HUES6 (cell line): ENCODE measurements around the gene ADGRL1.
A peak's percentile ranks its signal among the peaks of the same experiment; 100 is the strongest.
"Not testable (repeated sequence)": the region's sequence is repeated elsewhere in the genome, so short reads cannot be mapped to it uniquely, and the experiment has no call there.

ENCODE experiments used
- H3K27ac ChIP-seq: 2 replicates; pipeline ENCODE4 v1.7.0; 2013; ENCODE audit warnings: low read depth, mild to moderate bottlenecking, low read length, inconsistent platforms
- H3K27me3 ChIP-seq: 2 replicates; pipeline ENCODE4 v1.6.1; 2013; ENCODE audit warnings: low read length; ENCODE audit not compliant: control insufficient read depth, insufficient read depth
- H3K36me3 ChIP-seq: 2 replicates; pipeline ENCODE4 v1.6.1; 2013; ENCODE audit warnings: low read length; ENCODE audit not compliant: control insufficient read depth, insufficient read depth
- H3K4me1 ChIP-seq: 2 replicates; pipeline ENCODE4 v1.6.1; 2013; ENCODE audit warnings: low read length; ENCODE audit not compliant: control insufficient read depth, insufficient read depth
- H3K4me3 ChIP-seq: 2 replicates; pipeline ENCODE4 v1.5.1; 2013; ENCODE audit warnings: low read depth, low read length
- H3K9ac ChIP-seq: one replicate; pipeline ENCODE4 v1.6.1; 2013; ENCODE audit warnings: mild to moderate bottlenecking, low read length
- H3K9me3 ChIP-seq: 2 replicates; pipeline ENCODE4 v1.6.1; 2013; ENCODE audit warnings: low read depth, low read length; ENCODE audit not compliant: control insufficient read depth, insufficient read depth

The ADGRL1 gene

DNA sequence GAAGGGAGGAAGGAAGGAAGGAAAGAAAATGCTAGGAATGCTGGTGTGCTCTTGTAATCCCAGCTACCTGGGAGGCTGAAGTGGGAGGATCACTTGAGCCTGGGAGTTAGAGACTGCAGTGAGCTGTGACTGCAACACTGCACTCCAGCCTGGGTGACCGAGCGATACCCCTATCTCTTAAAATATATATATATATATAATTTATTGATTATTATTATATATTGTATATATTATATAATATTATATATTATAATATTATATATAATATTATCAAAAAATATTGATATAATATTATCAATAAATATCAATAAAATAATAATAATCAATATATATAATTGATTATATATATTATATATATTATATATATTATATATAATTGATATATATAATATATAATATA lies 8.6 kb upstream of the ADGRL1 start:
- Histone ChIP-seq H3K27me3 (peaks cover 5% of the 10 kb centered on the region; the same call in 1 of the 2 replicates), H3K9me3 (no peaks in the 10 kb centered on the region), H3K36me3 (no peaks in the 10 kb centered on the region), H3K9ac (no peak overlapping the region), H3K4me3 (no peak overlapping the region), H3K27ac (no peak overlapping the region), H3K4me1 (peaks cover 7% of the 10 kb centered on the region; the same call in 1 of the 2 replicates)

DNA sequence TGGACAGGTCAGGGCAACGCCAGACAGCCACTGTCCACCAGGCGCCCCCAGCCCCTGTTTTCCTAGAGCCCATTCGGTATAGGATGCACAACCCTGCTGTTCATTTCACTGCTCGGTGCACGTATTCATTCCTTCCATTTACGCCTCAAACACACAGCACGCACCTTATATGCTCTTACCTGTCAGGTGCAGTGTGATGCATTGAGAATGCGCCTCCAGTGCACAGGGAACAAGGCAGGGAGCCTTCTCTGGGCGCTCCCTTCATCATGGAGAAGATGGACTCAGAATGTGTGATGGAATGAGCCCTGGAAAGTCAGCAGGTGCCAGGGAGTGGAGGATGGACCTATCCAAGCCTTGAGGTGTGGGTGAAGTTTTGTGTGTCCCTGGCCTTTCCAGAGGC lies 4.2 kb upstream of the ADGRL1 start:
- peaks cover 12% of the 10 kb centered on the region; the same call in 1 of the 2 replicates for H3K27me3 ChIP-seq
- H3K9me3 ChIP-seq, H3K36me3 ChIP-seq, H3K4me3 ChIP-seq, H3K9ac ChIP-seq, H3K4me1 ChIP-seq, H3K27ac ChIP-seq: not testable (repeated sequence)

DNA sequence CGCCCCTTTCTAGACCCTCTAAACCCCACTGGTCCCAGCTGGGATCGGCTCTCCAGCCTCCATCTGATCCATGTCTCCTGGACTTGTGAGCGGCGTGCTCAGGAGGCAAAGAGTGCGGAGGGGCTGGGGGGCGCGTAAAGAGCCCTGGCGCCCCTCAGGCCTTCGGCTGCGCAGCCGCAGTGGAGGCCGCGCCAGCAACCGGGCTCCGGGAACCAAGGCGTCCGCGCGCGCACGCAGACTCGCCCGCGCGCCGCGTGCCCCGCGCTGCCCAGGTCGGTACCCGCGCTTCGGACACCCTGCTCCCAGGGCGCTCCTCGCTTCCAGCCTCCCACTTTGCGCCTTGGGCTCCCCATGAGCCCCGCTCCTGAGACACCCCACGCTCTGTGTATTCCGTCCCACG lies 3.4 kb upstream of the ADGRL1 start:
- peak overlapping the region; percentile 26 for H3K9ac ChIP-seq
- peak overlapping the region; percentile 52 for H3K4me3 ChIP-seq
- not testable (repeated sequence) for H3K36me3 ChIP-seq, H3K27ac ChIP-seq, H3K4me1 ChIP-seq, H3K9me3 ChIP-seq
- peaks cover 12% of the 10 kb centered on the region; the same call in 1 of the 2 replicates for H3K27me3 ChIP-seq

DNA sequence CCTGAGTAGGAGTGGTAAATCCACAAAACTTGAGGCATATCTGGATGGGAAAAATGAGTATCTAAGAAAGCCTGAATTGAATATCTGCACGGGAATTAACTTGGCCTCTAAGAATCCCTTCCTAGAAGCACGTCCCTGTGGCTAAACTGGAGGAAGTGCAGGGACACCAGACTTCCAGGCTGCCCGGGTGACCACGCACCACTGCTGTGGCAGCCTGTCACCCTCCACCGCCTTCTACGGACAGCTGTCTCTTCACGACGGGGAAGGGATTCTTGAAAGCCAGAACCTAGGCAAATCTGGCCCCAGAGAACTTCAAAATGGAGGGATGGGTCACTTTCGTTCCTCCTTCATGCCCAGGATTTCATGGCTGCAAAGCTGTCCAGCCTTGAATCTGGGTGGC lies 2.5 kb upstream of the ADGRL1 start:
- not testable (repeated sequence) for H3K9ac ChIP-seq, H3K9me3 ChIP-seq, H3K4me3 ChIP-seq, H3K27ac ChIP-seq, H3K36me3 ChIP-seq
- H3K27me3 ChIP-seq, result peaks cover 12% of the 10 kb centered on the region; the same call in 1 of the 2 replicates
- H3K4me1 ChIP-seq, result peaks cover 11% of the 10 kb centered on the region

DNA sequence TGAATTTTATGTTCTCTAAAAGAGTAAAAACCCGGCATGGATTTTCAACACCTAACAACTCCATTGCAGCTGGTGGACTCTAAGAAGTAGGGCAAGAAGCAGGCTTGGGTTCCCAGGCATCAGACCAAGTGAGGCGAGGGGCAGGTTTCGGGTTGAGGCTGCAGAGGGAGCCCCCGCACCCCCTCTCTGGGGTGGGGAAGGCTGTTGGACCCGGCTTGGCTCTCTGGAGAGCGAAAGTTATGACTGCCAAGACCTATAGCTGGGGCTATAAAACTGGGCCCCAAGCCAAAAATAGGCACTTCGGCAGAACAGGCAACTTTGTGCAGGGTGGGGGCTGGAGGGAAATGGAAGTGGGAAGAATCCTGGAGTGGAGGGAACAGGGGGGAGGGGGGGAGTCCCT lies 1.8 kb upstream of the ADGRL1 start:
- not testable (repeated sequence) for H3K36me3 ChIP-seq, H3K9ac ChIP-seq, H3K27ac ChIP-seq, H3K9me3 ChIP-seq
- peaks cover 11% of the 10 kb centered on the region for H3K4me1 ChIP-seq
- peaks cover 12% of the 10 kb centered on the region; the same call in 1 of the 2 replicates for H3K27me3 ChIP-seq
- peak overlapping the region; percentile 58 for H3K4me3 ChIP-seq

DNA sequence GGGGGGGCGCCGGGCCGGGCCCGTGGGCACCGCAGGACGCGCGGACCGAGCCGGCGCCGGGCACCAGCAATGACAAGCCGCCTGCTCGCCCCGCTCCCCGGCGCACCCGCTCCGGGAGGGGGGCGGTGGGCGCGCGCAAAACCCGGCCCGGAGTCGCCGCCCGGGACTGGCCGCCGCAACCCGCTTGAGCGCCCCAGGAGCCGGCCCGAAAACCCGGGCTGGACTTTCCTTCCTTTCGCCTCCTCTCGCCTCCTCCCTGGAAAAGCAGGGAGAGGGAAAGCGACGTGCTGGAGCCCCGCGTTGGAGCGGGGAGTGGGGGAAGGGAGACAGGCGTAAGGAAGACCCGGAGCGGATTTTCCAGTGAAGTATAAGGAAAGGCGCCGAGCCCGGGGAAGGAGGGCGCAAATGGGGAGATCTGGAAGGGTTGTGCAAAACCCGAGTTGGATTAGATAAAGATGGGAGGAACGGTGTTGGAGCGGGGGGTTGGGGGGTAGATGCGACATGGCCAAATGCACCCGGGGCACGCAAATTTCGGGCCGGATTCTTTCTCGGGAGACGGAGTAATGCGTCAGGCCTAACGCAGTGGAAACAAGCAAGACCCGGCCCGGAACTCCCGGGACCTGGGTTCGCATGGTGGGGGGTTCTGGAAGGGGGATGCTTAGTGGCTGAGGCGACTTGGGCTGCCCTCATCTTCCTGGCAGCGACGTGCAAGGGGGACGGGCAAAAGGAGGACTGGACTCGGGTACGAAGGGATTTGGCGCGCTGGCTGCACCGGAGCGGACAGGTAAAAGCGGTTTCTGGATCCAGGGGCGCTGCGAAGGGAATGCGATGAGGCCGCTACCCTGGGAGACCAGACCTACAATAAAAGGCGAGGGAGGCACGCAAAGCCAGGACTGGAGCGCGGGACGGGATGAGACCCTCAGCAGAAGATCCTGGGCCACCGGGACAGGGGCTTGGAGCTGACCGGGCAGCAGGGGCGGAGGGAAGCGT lies 1.1 kb upstream of the ADGRL1 start:
- peaks cover 11% of the 10 kb centered on the region for H3K4me1 ChIP-seq
- H3K9ac ChIP-seq, result peak overlapping the region; percentile 79
- peak overlapping the region; percentile 58 for H3K4me3 ChIP-seq
- H3K27ac ChIP-seq, result peak overlapping the region; percentile 79
- not testable (repeated sequence) for H3K9me3 ChIP-seq, H3K36me3 ChIP-seq
- peaks cover 12% of the 10 kb centered on the region; the same call in 1 of the 2 replicates for H3K27me3 ChIP-seq

DNA sequence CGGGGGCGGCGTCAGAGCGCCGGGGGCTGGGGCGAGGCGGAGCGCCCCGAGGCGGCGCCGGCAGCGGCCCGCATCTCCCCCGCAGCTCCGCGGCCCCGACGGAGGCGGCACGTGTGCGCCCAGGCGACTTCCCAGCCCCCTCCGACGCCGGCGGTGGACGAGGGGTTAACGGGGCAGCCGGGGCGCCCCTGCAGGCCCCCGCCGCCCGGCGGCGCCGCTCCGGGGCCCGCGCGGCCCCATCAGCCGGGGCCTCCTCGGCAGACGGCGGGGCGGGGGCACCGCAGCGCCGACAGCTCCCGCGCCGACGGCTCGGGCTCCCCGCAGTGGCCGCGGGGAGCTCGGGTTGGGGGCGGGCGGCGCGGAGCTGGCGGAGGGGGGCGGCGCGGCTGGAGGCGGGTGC lies 339 bp upstream of the ADGRL1 start:
- H3K27me3 ChIP-seq, result peaks cover 12% of the 10 kb centered on the region; the same call in 1 of the 2 replicates
- H3K9ac ChIP-seq, H3K9me3 ChIP-seq, H3K27ac ChIP-seq, H3K36me3 ChIP-seq: not testable (repeated sequence)
- H3K4me3 ChIP-seq, result peak overlapping the region; percentile 83; the same call in 1 of the 2 replicates
- H3K4me1 ChIP-seq, result peaks cover 11% of the 10 kb centered on the region

DNA sequence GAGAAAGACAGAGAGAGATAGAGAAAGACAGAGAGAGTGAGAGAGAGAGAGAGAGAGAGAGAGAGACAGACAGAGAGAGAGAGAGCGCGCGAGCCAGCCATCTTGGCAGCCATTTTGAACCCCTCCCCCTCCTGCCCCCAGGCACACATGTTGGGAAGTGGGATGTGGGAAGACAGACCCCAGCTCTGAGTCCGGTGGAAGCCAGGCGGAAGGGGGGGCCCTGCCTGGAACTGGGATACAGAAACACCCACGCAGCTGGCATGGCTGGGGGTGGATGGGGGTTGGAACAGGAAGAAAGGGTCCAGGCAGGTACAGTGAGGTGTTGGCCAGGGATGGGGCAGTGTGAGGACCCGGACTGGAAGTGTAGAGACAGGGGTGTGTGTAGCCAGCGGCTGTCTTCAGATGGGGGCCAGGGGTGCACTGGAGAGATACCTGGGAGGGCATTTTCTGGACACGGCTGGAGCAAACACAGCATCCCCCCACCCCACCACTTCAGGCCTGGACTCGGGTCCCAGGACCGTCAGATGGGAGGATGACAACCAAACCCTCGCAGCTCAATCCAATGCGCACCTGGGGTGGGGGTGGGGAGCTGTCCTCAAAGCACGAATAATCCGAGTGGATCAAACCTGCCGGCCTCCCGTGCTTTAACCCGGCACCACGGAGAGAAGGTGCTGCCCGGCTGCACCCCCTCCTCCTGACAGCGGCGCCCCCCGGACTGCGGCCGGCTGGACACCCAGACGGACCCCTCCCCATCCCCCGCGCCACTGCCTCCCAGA lies 1.1 kb downstream of the ADGRL1 start:
- H3K27me3 ChIP-seq, result peaks cover 10% of the 10 kb centered on the region; the same call in 1 of the 2 replicates
- peaks cover 11% of the 10 kb centered on the region for H3K4me1 ChIP-seq
- H3K9me3 ChIP-seq, H3K36me3 ChIP-seq, H3K27ac ChIP-seq: not testable (repeated sequence)
- peak overlapping the region; percentile 83 for H3K4me3 ChIP-seq
- peak overlapping the region; percentile 77 for H3K9ac ChIP-seq

DNA sequence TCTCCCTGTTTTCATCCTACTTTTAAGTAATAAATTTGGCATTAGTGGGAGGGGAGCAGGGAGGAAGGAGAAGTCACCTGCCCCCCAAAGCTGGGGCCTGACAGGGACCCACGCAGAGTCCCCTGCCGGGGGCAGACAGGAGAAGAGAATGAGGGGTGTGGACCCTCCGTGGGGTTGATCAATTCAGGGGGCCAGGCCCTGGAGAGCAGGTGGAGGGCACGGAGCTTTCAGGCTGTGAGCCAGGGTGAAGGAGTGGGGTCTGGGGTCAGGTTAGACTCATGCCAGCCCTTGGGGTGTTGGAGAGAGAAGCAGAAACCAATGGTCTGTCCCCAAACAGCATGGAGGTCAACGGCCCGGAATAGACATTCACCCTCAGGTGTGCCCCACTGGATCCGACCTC lies 1.8 kb downstream of the ADGRL1 start:
- peak overlapping the region; percentile 83 for H3K4me3 ChIP-seq
- not testable (repeated sequence) for H3K9me3 ChIP-seq, H3K27me3 ChIP-seq, H3K36me3 ChIP-seq, H3K27ac ChIP-seq
- H3K9ac ChIP-seq, result peak overlapping the region; percentile 77
- peaks cover 11% of the 10 kb centered on the region for H3K4me1 ChIP-seq

DNA sequence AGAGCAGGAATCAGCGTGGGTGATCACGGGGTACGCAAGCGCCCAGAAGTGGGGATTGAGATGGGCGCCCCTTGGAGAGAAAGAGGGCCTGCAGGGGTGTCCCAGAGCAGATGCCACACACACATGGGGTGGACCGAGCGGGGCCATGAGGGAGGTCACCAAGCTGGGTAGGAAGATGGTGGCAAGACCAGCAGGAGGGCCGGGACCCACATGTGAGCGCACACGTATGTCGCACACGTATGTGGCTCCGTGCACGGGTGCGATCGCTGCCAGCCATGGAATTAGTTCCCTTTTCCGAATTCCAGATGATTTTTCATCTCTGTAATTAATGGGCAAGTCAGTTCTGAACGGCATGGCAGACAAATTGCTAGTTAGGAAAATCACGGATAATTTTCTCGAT lies 2.2 kb downstream of the ADGRL1 start:
- H3K36me3 ChIP-seq, H3K9ac ChIP-seq, H3K27me3 ChIP-seq, H3K9me3 ChIP-seq, H3K27ac ChIP-seq: not testable (repeated sequence)
- Histone ChIP-seq H3K4me3 (peak overlapping the region; percentile 83), H3K4me1 (peaks cover 11% of the 10 kb centered on the region)

DNA sequence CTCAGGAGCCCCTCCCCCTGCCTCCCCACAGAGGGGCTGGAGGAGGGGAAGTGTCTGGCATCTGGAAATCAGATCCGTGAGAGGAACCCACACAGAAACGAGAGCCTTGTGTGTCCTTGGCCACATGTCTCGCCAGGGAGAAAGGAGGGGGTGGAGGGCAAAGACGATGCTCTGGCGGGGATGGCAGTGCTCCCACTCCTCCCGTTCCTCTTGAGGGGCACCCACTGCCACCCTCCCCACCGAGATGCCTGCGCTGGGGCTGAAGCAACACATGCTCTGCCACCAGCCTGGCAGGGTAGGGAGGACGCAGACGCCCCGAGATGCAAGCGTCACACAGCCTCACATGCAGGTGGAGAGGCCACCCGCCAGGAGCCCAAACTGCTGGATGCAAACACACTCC lies 2.8 kb downstream of the ADGRL1 start:
- Histone ChIP-seq H3K27ac (no peak overlapping the region), H3K27me3 (no peaks in the 10 kb centered on the region), H3K4me3 (0 out of 2 replicates have a peak overlapping the region, but pooled peaks have one; percentile 3), H3K9me3 (no peaks in the 10 kb centered on the region), H3K4me1 (peaks cover 12% of the 10 kb centered on the region; the same call in 1 of the 2 replicates), H3K9ac (no peak overlapping the region), H3K36me3 (no peaks in the 10 kb centered on the region)
